Stomach (tissue), 4 donors: ENCODE measurements around the gene TMEM72.

Experiments used
- CTCF ChIP-seq, 7 experiments: fragments of 450-650 bp in 4 of 7; fragments of 200-600 bp in 3 of 7; sonication (generic) in 3 of 7; IDR thresholded peaks; one replicate each; pipeline ENCODE4 v1.5.1; 2016 to 2019; ENCODE audit warnings: antibody characterized with exemption in 7 of 7, control low read depth in 2 of 7, mild to moderate bottlenecking in 1 of 7
- POLR2A ChIP-seq, 4 donors: fragments of 450-650 bp; IDR thresholded peaks; one replicate each; pipeline ENCODE4 v1.6.1; 2016; ENCODE audit warnings: antibody characterized with exemption in 4 of 4, control low read depth in 2 of 4, mild to moderate bottlenecking in 1 of 4, moderate library complexity in 1 of 4
- POLR2AphosphoS5 ChIP-seq, 3 donors: sonication (generic); formaldehyde crosslinking; IDR thresholded peaks; one replicate each; pipeline ENCODE4 v1.6.1; 2016; ENCODE audit warnings: antibody characterized with exemption in 3 of 3

GRCh38 chr10:44879531-44879899 lies 31.6 kb upstream of the TMEM72 start:
- no peak for TF ChIP-seq POLR2AphosphoS5 (IDR thresholded peaks at IDR 0.05)
- TF ChIP-seq CTCF (IDR thresholded peaks at IDR 0.05): no peak
- no peak for TF ChIP-seq POLR2A (IDR thresholded peaks at IDR 0.05)
